HG02588 (cell line): ENCODE measurements around the gene USP17L18.
"Not testable (repeated sequence)": the region's sequence is repeated elsewhere in the genome, so short reads cannot be mapped to it uniquely, and the experiment has no call there.

Experiments used
- ATAC-seq: cut with Tn5 transposase; IDR thresholded peaks from one replicate; pipeline ENCODE4 v1.9.1; 2021; ENCODE audit warnings: mild to moderate bottlenecking, moderate library complexity; ENCODE audit not compliant: unreplicated experiment

Gene USP17L18, protein sequence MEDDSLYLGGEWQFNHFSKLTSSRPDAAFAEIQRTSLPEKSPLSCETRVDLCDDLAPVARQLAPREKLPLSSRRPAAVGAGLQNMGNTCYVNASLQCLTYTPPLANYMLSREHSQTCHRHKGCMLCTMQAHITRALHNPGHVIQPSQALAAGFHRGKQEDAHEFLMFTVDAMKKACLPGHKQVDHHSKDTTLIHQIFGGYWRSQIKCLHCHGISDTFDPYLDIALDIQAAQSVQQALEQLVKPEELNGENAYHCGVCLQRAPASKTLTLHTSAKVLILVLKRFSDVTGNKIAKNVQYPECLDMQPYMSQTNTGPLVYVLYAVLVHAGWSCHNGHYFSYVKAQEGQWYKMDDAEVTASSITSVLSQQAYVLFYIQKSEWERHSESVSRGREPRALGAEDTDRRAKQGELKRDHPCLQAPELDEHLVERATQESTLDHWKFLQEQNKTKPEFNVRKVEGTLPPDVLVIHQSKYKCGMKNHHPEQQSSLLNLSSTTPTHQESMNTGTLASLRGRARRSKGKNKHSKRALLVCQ

DNA sequence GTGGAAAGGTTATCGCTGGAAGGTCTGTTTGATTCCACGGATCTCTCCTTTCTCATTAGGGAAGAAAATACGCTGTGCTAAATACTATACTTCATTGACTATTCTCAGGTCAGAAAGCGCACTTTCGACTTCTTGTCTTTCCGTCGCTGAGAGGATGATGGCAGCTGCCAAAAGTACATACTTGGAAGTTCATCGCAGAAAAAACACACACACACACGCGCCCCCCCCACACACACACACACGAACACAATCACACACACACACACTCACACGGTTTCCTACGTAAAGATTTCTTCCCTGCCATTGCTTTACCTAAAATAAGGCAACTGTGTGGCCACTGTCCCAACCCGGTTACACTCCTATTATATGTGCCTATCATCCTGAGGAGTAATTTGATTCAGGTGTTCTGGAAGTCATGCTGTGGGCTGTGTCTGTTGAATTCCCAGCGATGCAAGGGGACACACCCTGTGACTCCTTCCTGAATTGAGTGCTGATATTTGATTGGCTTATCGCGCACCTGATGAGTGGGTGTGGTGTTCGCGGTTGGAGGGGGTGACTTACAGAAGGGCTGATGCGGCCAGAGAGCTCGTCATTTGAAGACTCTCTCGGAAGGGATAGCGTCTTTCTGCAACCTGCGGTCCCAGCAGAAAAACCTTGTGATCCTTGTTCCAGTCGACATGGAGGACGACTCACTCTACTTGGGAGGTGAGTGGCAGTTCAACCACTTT is at the start of gene USP17L18:
TSS of gene USP17L18 (plus strand) at position 678 of the 728 bp plus-strand sequence. CDS start at position 678, 0 bp downstream.
- ATAC-seq: not testable (repeated sequence)

- ATAC-seq: not testable (repeated sequence)
Measured at GRCh38 chr4:9210357-9210756, 38.1 kb upstream of the USP17L18 start, which contains the start of gene USP17L10. Gene USP17L10 (plus strand): TSS chr4:9210657. CDS start chr4:9210657, 0 bp downstream.

DNA sequence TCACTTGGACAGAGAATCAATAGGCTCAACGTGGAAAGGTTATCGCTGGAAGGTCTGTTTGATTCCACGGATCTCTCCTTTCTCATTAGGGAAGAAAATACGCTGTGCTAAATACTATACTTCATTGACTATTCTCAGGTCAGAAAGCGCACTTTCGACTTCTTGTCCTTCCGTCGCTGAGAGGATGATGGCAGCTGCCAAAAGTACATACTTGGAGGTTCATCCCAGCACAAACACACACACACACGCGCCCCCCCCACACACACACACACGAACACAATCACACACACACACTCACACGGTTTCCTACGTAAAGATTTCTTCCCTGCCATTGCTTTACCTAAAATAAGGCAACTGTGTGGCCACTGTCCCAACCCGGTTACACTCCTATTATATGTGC is 33.7 kb upstream of the USP17L18 start:
- ATAC-seq: not testable (repeated sequence)

- not testable (repeated sequence) for ATAC-seq
Measured at GRCh38 chr4:9215105-9215504, 33.3 kb upstream of the USP17L18 start, which contains the start of gene USP17L11. Gene USP17L11 (plus strand): TSS chr4:9215405. CDS start chr4:9215405, 0 bp downstream.

DNA sequence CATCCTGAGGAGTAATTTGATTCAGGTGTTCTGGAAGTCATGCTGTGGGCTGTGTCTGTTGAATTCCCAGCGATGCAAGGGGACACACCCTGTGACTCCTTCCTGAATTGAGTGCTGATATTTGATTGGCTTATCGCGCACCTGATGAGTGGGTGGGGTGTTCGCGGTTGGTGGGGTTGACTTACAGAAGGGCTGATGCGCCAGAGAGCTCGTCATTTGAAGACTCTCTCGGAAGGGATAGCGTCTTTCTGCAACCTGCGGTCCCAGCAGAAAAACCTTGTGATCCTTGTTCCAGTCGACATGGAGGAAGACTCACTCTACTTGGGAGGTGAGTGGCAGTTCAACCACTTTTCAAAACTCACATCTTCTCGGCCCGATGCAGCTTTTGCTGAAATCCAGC is 28.6 kb upstream of the USP17L18 start, which contains the start of gene USP17L12:
TSS of gene USP17L12 (plus strand) at position 301 of the 400 bp plus-strand sequence. CDS start at position 301, 0 bp downstream.
- ATAC-seq: not testable (repeated sequence)

DNA sequence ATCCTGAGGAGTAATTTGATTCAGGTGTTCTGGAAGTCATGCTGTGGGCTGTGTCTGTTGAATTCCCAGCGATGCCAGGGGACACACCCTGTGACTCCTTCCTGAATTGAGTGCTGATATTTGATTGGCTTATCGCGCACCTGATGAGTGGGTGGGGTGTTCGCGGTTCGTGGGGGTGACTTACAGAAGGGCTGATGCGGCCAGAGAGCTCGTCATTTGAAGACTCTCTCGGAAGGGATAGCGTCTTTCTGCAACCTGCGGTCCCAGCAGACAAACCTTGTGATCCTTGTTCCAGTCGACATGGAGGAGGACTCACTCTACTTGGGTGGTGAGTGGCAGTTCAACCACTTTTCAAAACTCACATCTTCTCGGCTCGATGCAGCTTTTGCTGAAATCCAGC is 23.8 kb upstream of the USP17L18 start, which contains the start of gene USP17L13:
TSS of gene USP17L13 (plus strand) at position 301 of the 400 bp plus-strand sequence. CDS start at position 301, 0 bp downstream.
- not testable (repeated sequence) for ATAC-seq

DNA sequence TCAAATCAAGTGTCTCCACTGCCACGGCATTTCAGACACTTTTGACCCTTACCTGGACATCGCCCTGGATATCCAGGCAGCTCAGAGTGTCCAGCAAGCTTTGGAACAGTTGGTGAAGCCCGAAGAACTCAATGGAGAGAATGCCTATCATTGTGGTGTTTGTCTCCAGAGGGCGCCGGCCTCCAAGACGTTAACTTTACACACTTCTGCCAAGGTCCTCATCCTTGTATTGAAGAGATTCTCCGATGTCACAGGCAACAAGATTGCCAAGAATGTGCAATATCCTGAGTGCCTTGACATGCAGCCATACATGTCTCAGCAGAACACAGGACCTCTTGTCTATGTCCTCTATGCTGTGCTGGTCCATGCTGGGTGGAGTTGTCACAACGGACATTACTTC is 18.2 kb upstream of the USP17L18 start:
- not testable (repeated sequence) for ATAC-seq

DNA sequence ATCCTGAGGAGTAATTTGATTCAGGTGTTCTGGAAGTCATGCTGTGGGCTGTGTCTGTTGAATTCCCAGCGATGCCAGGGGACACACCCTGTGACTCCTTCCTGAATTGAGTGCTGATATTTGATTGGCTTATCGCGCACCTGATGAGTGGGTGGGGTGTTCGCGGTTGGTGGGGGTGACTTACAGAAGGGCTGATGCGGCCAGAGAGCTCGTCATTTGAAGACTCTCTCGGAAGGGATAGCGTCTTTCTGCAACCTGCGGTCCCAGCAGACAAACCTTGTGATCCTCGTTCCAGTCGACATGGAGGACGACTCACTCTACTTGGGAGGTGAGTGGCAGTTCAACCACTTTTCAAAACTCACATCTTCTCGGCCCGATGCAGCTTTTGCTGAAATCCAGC is 14.3 kb upstream of the USP17L18 start, which contains the start of gene USP17L15:
TSS of gene USP17L15 (plus strand) at position 301 of the 400 bp plus-strand sequence. CDS start at position 301, 0 bp downstream.
- ATAC-seq: not testable (repeated sequence)

- ATAC-seq: not testable (repeated sequence)
Measured at GRCh38 chr4:9238461-9238860, 10.0 kb upstream of the USP17L18 start.

DNA sequence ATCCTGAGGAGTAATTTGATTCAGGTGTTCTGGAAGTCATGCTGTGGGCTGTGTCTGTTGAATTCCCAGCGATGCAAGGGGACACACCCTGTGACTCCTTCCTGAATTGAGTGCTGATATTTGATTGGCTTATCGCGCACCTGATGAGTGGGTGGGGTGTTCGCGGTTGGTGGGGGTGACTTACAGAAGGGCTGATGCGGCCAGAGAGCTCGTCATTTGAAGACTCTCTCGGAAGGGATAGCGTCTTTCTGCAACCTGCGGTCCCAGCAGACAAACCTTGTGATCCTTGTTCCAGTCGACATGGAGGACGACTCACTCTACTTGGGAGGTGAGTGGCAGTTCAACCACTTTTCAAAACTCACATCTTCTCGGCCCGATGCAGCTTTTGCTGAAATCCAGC is 4.9 kb upstream of the USP17L18 start, which contains the start of gene USP17L17:
TSS of gene USP17L17 (plus strand) at position 301 of the 400 bp plus-strand sequence. CDS start at position 301, 0 bp downstream.
- ATAC-seq: not testable (repeated sequence)

DNA sequence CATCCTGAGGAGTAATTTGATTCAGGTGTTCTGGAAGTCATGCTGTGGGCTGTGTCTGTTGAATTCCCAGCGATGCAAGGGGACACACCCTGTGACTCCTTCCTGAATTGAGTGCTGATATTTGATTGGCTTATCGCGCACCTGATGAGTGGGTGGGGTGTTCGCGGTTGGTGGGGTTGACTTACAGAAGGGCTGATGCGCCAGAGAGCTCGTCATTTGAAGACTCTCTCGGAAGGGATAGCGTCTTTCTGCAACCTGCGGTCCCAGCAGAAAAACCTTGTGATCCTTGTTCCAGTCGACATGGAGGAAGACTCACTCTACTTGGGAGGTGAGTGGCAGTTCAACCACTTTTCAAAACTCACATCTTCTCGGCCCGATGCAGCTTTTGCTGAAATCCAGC is 4.6 kb downstream of the USP17L18 start, which contains the start of gene USP17L19:
TSS of gene USP17L19 (plus strand) at position 301 of the 400 bp plus-strand sequence. CDS start at position 301, 0 bp downstream.
- ATAC-seq: not testable (repeated sequence)

DNA sequence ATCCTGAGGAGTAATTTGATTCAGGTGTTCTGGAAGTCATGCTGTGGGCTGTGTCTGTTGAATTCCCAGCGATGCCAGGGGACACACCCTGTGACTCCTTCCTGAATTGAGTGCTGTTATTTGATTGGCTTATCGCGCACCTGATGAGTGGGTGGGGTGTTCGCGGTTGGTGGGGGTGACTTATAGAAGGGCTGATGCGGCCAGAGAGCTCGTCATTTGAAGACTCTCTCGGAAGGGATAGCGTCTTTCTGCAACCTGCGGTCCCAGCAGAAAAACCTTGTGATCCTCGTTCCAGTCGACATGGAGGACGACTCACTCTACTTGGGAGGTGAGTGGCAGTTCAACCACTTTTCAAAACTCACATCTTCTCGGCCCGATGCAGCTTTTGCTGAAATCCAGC is 9.4 kb downstream of the USP17L18 start, which contains the start of gene USP17L20:
TSS of gene USP17L20 (plus strand) at position 301 of the 400 bp plus-strand sequence. CDS start at position 301, 0 bp downstream.
- ATAC-seq: not testable (repeated sequence)

GRCh38 chr4:9262572-9262971 is 14.1 kb downstream of the USP17L18 start, which contains the start of gene USP17L21:
Gene USP17L21 (plus strand): TSS chr4:9262872. CDS start chr4:9262872, 0 bp downstream.
- not testable (repeated sequence) for ATAC-seq

- ATAC-seq: not testable (repeated sequence)
Measured at GRCh38 chr4:9267319-9267718, 18.9 kb downstream of the USP17L18 start, which contains the start of gene USP17L22. Gene USP17L22 (plus strand): TSS chr4:9267619. CDS start chr4:9267619, 0 bp downstream.

- not testable (repeated sequence) for ATAC-seq
Measured at GRCh38 chr4:9271719-9272118, 23.3 kb downstream of the USP17L18 start.
